K562 (cell line): Measurements from ENCODE around the gene IFIT2. TPM values are rescaled to one million over a fixed set of nuclear protein-coding genes. Genes with fewer than 3 reads are reported as not detected.
A peak's percentile ranks its signal among the peaks of the same experiment; 100 is the strongest.

Source experiments
- ATAC-seq: fragments of 200-7000 bp; cut with Tn5 transposase; 3 replicates; pipeline ENCODE4 v1.9.1; 2020; ENCODE audit warnings: moderate library complexity
- BruUV-seq: library from RNA; stranded (reverse); fragments of 400-500 nt; replicated peaks from 2 replicates; lab custom pipeline; 2021; lab: Mats Ljungman, UMichigan
- CTCF ChIA-PET: fragments of 300-600 bp; formaldehyde crosslinking; extraction: SDS; loops from one replicate; lab custom pipeline; 2021; ENCODE audit warnings: low intra/inter-chr PET ratio; lab: Yijun Ruan, JAX
- POLR2A ChIA-PET: fragments of 300-600, 350-650 bp; sonication (Branson Sonifier 250); formaldehyde crosslinking; extraction: SDS; loops from one replicate; lab custom pipeline; 2021; ENCODE audit warnings: antibody characterized with exemption, inconsistent platforms; lab: Yijun Ruan, JAX
- DNase-seq, 4 experiments: peaks; one replicate each; pipeline versions ENCODE4 v3.0.0 to v3.0.0-alpha.2; 2011 to 2018; ENCODE audit warnings: low spot score in 3 of 4, mixed read lengths in 3 of 4; ENCODE audit errors: extremely low read depth in 1 of 4
- FAIRE-seq: peaks from 2 replicates; lab custom pipeline; 2011; peaks lifted over from hg19 to GRCh38; lab: Jason Lieb, UNC
- H2AFZ ChIP-seq: 2 replicates; pipeline ENCODE4 v1.6.0; 2011; ENCODE audit warnings: low read depth, low read length, control low read depth, inconsistent platforms
- H3K27ac ChIP-seq: fragments of 200-600 bp; 3 replicates; pipeline ENCODE4 v1.8.0; 2011; ENCODE audit warnings: low read depth, mild to moderate bottlenecking, control low read depth, inconsistent platforms, low read length, moderate library complexity, mixed read lengths; ENCODE audit errors: extremely low read depth
- H3K27me3 ChIP-seq, 2 experiments: fragments of 300-600 bp in 1 of 2; 2 replicates in 1 of 2; 3 replicates in 1 of 2; pipeline versions ENCODE4 v1.6.0 to v1.8.0; 2011; ENCODE audit warnings: inconsistent platforms in 2 of 2, low read length in 2 of 2, mild to moderate bottlenecking in 1 of 2, mixed read lengths in 1 of 2, moderate library complexity in 1 of 2; ENCODE audit not compliant: control insufficient read depth in 2 of 2, insufficient read depth in 2 of 2
- H3K36me3 ChIP-seq: fragments of 300-600 bp; 3 replicates; pipeline ENCODE4 v1.8.0; 2011; ENCODE audit warnings: mild to moderate bottlenecking, low read length, inconsistent platforms; ENCODE audit not compliant: control insufficient read depth, insufficient read depth
- H3K4me1 ChIP-seq, 2 experiments: fragments of 200-600 bp in 1 of 2; replicated peaks in 1 of 2; 2 replicates in 1 of 2; 3 replicates in 1 of 2; pipeline versions ENCODE4 v1.5.1 to v1.8.0; 2011; ENCODE audit warnings: inconsistent platforms in 2 of 2, low read length in 2 of 2, mild to moderate bottlenecking in 1 of 2, mixed read lengths in 1 of 2, moderate library complexity in 1 of 2; ENCODE audit not compliant: control insufficient read depth in 2 of 2, insufficient read depth in 2 of 2
- H3K4me2 ChIP-seq: 2 replicates; pipeline ENCODE4 v1.6.1; 2011; ENCODE audit warnings: low read length, control low read depth, inconsistent platforms, mixed read lengths; ENCODE audit not compliant: insufficient read depth
- H3K4me3 ChIP-seq: fragments of 200-600 bp; sonication (generic), shearing (Covaris generic); 2 replicates; pipeline ENCODE4 v1.5.1; 2016; ENCODE audit warnings: control low read depth, inconsistent platforms
- H3K79me2 ChIP-seq: fragments of 200-600 bp; 3 replicates; pipeline ENCODE4 v1.8.0; 2011; ENCODE audit warnings: low read length, inconsistent platforms; ENCODE audit not compliant: control insufficient read depth, insufficient read depth
- H3K9ac ChIP-seq, 2 experiments: 2 replicates each; pipeline versions ENCODE4 v1.6.0 to v1.6.1; 2011; ENCODE audit warnings: low read depth in 2 of 2, low read length in 2 of 2, control low read depth in 1 of 2, inconsistent platforms in 1 of 2, mild to moderate bottlenecking in 1 of 2, mixed read lengths in 1 of 2; ENCODE audit not compliant: insufficient read depth in 1 of 2
- H3K9me1 ChIP-seq: one replicate; pipeline ENCODE4 v1.6.0; 2011; ENCODE audit warnings: inconsistent platforms, mild to moderate bottlenecking, low read length, moderate library complexity; ENCODE audit not compliant: control insufficient read depth, insufficient read depth
- H3K9me3 ChIP-seq: replicated peaks from 2 replicates; pipeline ENCODE4 v1.5.1; 2011; ENCODE audit warnings: low read depth, low read length, inconsistent platforms; ENCODE audit not compliant: control insufficient read depth, insufficient read depth
- H4K20me1 ChIP-seq: replicated peaks from 2 replicates; pipeline ENCODE4 v1.6.1; 2011; ENCODE audit warnings: low read length, inconsistent platforms, mixed read lengths; ENCODE audit not compliant: control insufficient read depth, insufficient read depth
- CBX3 ChIP-seq, 2 experiments: IDR thresholded peaks; 1 replicate in 1 of 2; 2 replicates in 1 of 2; pipeline ENCODE4 v1.6.1; 2012; ENCODE audit warnings: inconsistent platforms in 2 of 2, low read length in 2 of 2, borderline replicate concordance in 1 of 2, control low read depth in 1 of 2
- CXXC5 ChIP-seq: fragments of 250-450 bp; sonication (Bioruptor Pico); IDR thresholded peaks from 2 replicates; pipeline ENCODE4 v1.8.0; 2022; ENCODE audit warnings: inconsistent platforms, mild to moderate bottlenecking, moderate library complexity
- DMBX1 ChIP-seq: fragments of 250-450 bp; sonication (Bioruptor Pico); IDR thresholded peaks from 2 replicates; pipeline ENCODE4 v1.8.0; 2022; ENCODE audit warnings: inconsistent platforms, mild to moderate bottlenecking, moderate library complexity, borderline replicate concordance
- MIER1 ChIP-seq: fragments of 450-650 bp; IDR thresholded peaks from 2 replicates; pipeline ENCODE4 v1.6.1; 2016; ENCODE audit warnings: antibody characterized with exemption, mild to moderate bottlenecking, low read depth
- NR2C1 ChIP-seq, 2 experiments: fragments of 450-650 bp; IDR thresholded peaks; 2 replicates each; pipeline ENCODE4 v1.6.1; 2017; ENCODE audit warnings: mild to moderate bottlenecking in 2 of 2, antibody characterized with exemption in 1 of 2, inconsistent platforms in 1 of 2, missing compliant biosample characterization in 1 of 2, missing genetic modification characterization in 1 of 2
- NR2C2 ChIP-seq, 2 experiments: fragments of 200-800 bp in 1 of 2; sonication (Bioruptor generic) in 1 of 2; sonication (generic) in 1 of 2; formaldehyde crosslinking in 1 of 2; IDR thresholded peaks; 2 replicates each; pipeline versions ENCODE4 v1.6.1 to v1.8.0; 2016 to 2022; ENCODE audit warnings: mild to moderate bottlenecking in 1 of 2, missing compliant biosample characterization in 1 of 2, missing genetic modification characterization in 1 of 2, missing genetic modification reagents in 1 of 2
- SMAD4 ChIP-seq: fragments of 250-450 bp; sonication (Bioruptor Pico); conservative IDR thresholded peaks from 2 replicates; pipeline ENCODE4 v1.8.0; 2021; ENCODE audit warnings: inconsistent platforms, mild to moderate bottlenecking, moderate library complexity
- STAG1 ChIP-seq: sonication (generic); formaldehyde crosslinking; IDR thresholded peaks from 2 replicates; pipeline ENCODE4 v1.5.0; 2020; ENCODE audit warnings: missing genetic modification reagents, borderline replicate concordance
- ZNF785 ChIP-seq: fragments of 250-450 bp; sonication (Bioruptor Pico); IDR thresholded peaks from 2 replicates; pipeline ENCODE4 v1.4.0; 2020; ENCODE audit warnings: mild to moderate bottlenecking
- WGBS: fragments of 100-300 bp; shearing (Covaris generic); methylation state at CpG from one replicate; pipeline ENCODE4 v1.1.6; 2016; ENCODE audit warnings: low coverage, mixed read lengths; ENCODE audit not compliant: insufficient coverage; ENCODE audit errors: missing lambda C conversion rate; 5-methylcytosine and 5-hydroxymethylcytosine counted together
- in situ Hi-C: fragments of 300-500 bp; cut with MboI; formaldehyde crosslinking; loops from 4 replicates; pipeline ENCODE4 v1.15.0; 2018; ENCODE audit warnings: inconsistent platforms, mixed read lengths
- intact Hi-C: fragments of 100-400 bp; cut with micrococcal nuclease; formaldehyde crosslinking; loops from 2 replicates; pipeline ENCODE4 v1.14.2; 2022
- polyA plus RNA-seq, 8 experiments: library from polyadenylated mRNA; depleted of rRNA in 4 of 8; stranded (reverse) in 5 of 8; unstranded in 3 of 8; fragments of >200 nt; fragmentation: Nextera tagmentation in 2 of 8; fragmentation: Illumina TruSeq in 1 of 8; extraction: Ambion mirVana in 2 of 8; extraction: Trizol in 1 of 8; gene quantifications; 2 replicates each; pipeline versions ENCODE4 v1.2.1 to v1.2.3, GENCODE V29; 2011 to 2014; ENCODE audit warnings: inconsistent platforms in 1 of 8, missing spikeins in 1 of 8
- total RNA-seq, 7 experiments: library from RNA; depleted of rRNA in 6 of 7; stranded (reverse); fragments of >200 nt in 6 of 7; fragmentation: Illumina TruSeq in 2 of 7; extraction: Trizol in 2 of 7; gene quantifications; 2 replicates each; pipeline versions ENCODE4 v1.2.1 to v1.2.3, GENCODE V29; 2011 to 2021; ENCODE audit warnings: low replicate concordance in 1 of 7
- TF ChIP-seq, protein P1 (sequence below): sonication (generic); IDR thresholded peaks from 2 replicates; pipeline ENCODE4 v1.6.1; 2016

The IFIT2 gene
- total and polyA plus RNA-seq, 9 of the 15 experiments (the other 6 are each of a cell fraction or from before 2014, with no cell fraction given), result 0.03 to 0.25 (median 0.10) TPM; not detected in 1

DNA sequence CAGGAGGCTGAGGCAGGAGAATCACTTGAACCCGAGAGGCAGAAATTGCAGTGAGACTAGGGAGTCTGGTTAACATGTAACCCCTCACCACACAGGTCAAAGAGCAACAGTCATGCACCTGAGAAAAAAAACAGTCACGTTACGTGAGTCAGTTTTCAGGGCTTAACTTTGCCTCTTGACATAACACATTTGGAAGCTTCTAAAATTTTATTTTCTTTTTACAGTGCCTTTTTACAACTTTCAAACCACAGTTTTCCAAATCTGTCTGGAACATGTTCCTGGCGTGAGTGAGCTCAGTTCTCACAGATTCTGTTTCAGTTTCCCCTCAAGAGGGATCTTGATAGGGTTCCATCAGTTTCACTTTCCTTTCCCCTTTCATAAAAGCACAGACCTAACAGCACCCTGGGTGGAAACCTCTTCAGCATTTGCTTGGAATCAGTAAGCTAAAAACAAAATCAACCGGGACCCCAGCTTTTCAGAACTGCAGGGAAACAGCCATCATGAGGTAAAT is 30.3 kb downstream of the IFIT2 start:
- Histone ChIP-seq H3K4me3 (no peak overlapping the region), H3K79me2 (no peaks in the 10 kb centered on the region), H3K36me3 (no peaks in the 10 kb centered on the region), H2AFZ (peak overlapping the region; percentile 80), H3K27ac (peak overlapping the region; percentile 44; the same call in 1 of the 3 replicates), H3K9me1 (no peaks in the 10 kb centered on the region), H3K4me2 (peak overlapping the region; percentile 33), H3K27me3 (no peaks in the 10 kb centered on the region), H3K4me1 (peaks cover 0 to 8% of the 10 kb centered on the region in 2 experiments; a peak in 3 of 5 replicates), H3K9me3 (no peaks in the 10 kb centered on the region), H3K9ac (peak overlapping the region in 1 of 2 experiments; percentile 38; a peak in 1 of 4 replicates), H4K20me1 (no peaks in the 10 kb centered on the region)
- ChIA-PET CTCF (no interaction called here), POLR2A (interaction anchor here (1.1 kb wide), 1 partner anchor 9 kb away, joined by 4 read pairs; no protein-coding TSS in a partner anchor)
- DNase-seq (peak in 2 of 4 experiments; percentile 13 to 24), FAIRE-seq (peak; percentile 46), ATAC-seq (peak; percentile 31; the same call in 1 of the 3 replicates)
- WGBS, result 20% methylated on average over 5 of the region's 5 CpGs
- intact Hi-C loops, result no loop called here
- no TSS peak for BruUV-seq
- in situ Hi-C loops, result no loop called here
- TF ChIP-seq, protein P1, sequence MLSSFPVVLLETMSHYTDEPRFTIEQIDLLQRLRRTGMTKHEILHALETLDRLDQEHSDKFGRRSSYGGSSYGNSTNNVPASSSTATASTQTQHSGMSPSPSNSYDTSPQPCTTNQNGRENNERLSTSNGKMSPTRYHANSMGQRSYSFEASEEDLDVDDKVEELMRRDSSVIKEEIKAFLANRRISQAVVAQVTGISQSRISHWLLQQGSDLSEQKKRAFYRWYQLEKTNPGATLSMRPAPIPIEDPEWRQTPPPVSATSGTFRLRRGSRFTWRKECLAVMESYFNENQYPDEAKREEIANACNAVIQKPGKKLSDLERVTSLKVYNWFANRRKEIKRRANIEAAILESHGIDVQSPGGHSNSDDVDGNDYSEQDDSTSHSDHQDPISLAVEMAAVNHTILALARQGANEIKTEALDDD, result peak; percentile 46; the same call in 1 of the 2 replicates
- TF ChIP-seq CXXC5 (CRISPR knock-in tag) (peak; percentile 28; the same call in 1 of the 2 replicates), ZNF785 (CRISPR knock-in tag) (no peak), STAG1 (CRISPR knock-in tag) (no peak), DMBX1 (CRISPR knock-in tag) (peak; percentile 38; the same call in 1 of the 2 replicates), SMAD4 (0 out of 2 replicates have a peak, but pooled peaks have one; percentile 26), MIER1 (no peak), NR2C2 (CRISPR knock-in tag; IDR thresholded peaks at IDR 0.05) (no peak), NR2C2 (tag; IDR thresholded peaks at IDR 0.05) (peak; percentile 82), NR2C1 (IDR thresholded peaks at IDR 0.05) (peak; percentile 71), NR2C1 (tag; IDR thresholded peaks at IDR 0.05) (peak; percentile 72), CBX3 (IDR thresholded peaks at IDR 0.05; ENCODE audit: borderline replicate concordance in 1 of 2, low read length in 2 of 2) (no peak)
